OCI-LY3 (cell line): ENCODE data around the gene ARL17B.
"Not testable (repeated sequence)": the region's sequence is repeated elsewhere in the genome, so short reads cannot be mapped to it uniquely, and the experiment has no call there.

Experiments
- EZH2phosphoT487 ChIP-seq: fragments of 200-600 bp; shearing (Covaris generic); IDR thresholded peaks from 2 replicates; pipeline ENCODE4 v1.6.1; 2018; ENCODE audit warnings: antibody characterized with exemption, mixed run types, low read depth
- TF ChIP-seq, protein P1 (sequence below): fragments of 200-600, 300-600 bp; sonication (generic); IDR thresholded peaks from 2 replicates; pipeline ENCODE4 v1.5.1; 2014; ENCODE audit warnings: antibody characterized with exemption, low read length, low read depth

GRCh38 chr17:46284467-46284866 is 77.1 kb downstream of the ARL17B start:
- TF ChIP-seq, protein P1, sequence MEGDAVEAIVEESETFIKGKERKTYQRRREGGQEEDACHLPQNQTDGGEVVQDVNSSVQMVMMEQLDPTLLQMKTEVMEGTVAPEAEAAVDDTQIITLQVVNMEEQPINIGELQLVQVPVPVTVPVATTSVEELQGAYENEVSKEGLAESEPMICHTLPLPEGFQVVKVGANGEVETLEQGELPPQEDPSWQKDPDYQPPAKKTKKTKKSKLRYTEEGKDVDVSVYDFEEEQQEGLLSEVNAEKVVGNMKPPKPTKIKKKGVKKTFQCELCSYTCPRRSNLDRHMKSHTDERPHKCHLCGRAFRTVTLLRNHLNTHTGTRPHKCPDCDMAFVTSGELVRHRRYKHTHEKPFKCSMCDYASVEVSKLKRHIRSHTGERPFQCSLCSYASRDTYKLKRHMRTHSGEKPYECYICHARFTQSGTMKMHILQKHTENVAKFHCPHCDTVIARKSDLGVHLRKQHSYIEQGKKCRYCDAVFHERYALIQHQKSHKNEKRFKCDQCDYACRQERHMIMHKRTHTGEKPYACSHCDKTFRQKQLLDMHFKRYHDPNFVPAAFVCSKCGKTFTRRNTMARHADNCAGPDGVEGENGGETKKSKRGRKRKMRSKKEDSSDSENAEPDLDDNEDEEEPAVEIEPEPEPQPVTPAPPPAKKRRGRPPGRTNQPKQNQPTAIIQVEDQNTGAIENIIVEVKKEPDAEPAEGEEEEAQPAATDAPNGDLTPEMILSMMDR: not testable (repeated sequence)
- not testable (repeated sequence) for TF ChIP-seq EZH2phosphoT487
